ENCODE results near the gene UCP2.

The UCP2 gene

DNA sequence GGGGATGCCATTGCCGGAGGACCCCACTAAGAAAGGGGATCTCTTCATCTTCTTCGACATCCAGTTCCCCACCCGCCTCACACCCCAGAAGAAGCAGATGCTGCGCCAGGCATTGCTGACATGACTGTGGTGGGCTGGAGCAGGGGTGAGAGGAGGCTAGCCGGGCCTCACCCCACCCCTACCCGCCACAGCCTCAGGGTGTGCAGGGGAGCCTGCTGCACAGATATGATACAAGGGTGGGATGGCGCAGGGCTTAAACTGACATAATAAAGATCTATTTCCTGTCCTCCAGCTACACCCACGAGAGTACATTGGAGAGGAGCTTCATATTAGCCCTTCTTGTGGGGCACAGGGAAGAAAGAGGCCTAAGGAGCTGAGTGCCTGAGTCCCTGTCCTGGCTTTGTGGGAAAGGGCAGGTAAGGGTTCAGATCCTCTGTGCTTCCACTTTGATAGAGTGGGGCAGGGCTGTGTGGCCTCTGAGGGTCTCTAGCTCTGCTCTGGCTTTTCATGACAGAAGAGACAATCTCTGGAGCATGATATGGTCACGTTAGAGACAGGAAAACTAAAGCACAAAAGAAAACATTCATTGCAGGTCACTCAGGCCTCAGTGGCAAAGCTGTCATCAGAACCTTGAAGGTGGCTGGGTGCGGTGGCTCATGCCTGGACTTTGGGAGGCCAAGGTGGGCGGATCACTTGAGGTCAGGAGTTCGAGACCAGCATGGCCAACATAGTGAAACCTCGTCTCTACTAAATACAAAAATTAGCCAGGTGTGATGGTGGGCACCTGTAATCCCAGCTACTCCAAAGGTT is 12.4 kb downstream of the UCP2 start:
- DNase-seq (ENCODE audit: low spot score): no peak

DNA sequence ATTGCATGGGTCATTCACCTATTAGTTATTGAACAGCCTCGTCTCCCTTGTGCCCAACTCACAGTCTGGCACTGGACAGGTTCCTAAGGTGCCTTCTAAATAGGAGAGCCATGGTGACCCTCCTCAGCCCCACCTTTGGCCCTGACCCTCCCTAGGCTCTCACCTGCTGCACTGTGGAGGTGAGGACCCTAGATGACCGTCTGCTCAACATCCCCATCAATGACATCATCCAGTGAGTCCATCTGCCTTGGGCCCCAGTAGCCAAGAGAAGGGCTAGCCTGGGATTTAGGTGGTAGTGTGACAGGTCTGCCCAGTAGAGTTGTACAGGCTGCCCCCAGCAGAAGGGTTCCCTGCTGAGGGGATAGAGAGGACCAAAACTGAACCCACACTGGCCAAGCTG is 13.6 kb downstream of the UCP2 start:
- DNase-seq (ENCODE audit: low spot score): no peak

DNA sequence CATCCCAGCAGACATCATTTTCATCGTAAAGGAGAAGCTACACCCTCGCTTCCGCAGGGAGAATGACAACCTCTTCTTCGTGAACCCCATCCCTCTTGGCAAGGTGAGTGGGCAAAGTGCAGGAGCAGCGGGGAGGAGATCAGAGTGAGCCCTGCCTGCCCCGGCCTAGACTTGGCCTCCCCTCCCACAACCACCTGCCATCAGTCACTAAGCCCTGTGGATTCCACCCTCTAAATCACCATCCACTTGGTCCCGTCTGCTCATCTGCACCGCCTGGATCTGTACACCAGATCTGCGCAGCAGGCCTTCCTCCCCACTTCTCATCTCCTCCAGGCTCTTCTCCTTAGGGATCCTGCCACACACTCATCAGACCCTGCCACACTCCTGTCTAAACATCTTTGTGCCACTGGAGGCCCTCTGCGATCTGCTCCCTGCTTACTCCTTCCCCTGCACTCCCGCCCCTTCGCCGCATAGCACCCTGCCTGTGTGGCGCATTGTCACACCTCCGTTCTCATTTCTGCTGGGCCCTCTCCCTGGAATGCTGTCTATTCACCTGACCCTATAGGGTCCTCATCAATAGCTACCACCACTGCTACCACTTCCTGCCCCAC is 14.2 kb downstream of the UCP2 start:
- no peak for DNase-seq (ENCODE audit: low spot score)

DNA sequence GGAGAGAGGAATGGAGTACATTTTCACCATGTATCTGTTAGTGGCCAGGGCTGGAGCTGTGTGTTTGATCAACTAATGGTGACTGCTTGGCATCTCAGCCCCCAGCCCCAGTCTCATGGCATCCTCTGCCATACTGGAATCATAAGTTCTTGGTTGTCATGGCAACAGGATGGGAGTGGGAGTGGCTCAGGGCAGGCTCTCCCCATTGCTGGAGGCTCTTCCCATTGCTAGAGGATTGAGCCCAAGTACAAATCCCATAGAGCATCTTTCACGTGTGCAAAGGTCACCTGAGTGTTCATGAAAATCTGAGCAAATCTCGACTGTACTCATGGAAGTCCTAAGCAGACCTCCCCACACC is 16.9 kb downstream of the UCP2 start:
- no peak for DNase-seq (ENCODE audit: low spot score)

DNA sequence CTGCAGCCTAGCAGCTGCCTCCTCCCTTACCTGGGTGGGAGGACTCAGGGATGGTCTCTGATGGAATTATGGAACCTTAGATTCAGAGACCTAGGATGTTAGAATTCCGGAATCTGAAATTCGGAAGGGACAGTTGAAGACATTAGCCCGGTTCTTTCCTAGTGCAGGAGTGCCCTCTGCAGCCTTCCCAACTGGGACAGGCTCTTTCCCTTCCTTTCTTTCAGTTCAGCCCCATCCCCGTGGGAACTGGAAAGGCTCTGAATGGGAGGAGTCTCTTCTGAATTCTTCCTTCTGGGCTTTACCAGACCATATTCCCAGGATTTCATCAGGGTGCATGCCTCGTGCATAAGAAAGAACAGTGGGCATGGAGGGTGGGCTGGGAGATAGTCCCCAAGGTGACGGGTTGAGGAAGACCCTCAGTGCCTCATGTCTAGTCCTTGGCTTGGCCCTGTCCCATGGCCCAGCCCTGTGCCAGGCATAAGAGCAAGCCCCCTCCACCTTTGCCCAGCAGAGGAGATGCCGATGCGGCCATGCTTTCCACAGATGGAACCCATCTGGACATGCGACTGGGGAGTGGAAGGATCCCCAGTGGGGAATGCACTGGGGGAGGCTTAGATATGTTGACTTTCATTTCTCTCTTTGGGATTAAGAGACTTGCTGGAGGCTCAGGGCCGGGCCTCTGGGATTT is 17.4 kb downstream of the UCP2 start:
- peak; percentile 36 for DNase-seq (ENCODE audit: low spot score)

- DNase-seq (ENCODE audit: low spot score): no peak
These were observed 18.8 kb downstream of the UCP2 start for GRCh38 chr11:73963861-73964260.

DNA sequence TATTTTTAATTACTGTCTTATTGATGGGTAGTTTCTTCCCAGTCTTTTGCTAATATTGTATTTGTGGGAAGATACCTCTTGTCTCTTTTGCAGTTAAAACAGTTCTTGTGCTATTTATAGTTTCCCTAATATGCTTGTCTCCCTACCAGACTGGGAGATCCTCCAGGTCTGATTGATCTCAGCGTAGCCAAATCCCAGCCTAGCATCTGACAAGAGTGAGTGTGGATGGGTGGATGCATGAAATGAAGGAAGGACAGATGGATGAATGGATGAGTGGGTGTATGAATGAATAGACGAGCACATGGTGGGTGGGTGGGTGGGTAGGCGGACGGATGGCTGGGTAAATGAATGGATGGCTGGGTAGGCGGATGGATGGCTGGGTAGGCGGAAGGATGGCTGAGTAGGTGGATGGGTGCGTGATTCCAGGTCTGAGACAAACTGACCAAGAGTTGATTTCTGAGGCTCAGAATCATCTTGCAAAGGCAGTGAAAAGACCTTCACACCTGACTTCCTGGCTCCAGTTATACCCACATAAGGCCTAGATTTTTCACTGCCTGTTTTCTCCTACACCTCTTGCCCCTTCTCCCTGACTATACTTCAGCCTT is 20.4 kb downstream of the UCP2 start:
- no peak for DNase-seq (ENCODE audit: low spot score)

GRCh38 chr11:73961321-73961720 is 21.3 kb downstream of the UCP2 start:
- DNase-seq (ENCODE audit: low spot score): no peak

- DNase-seq (ENCODE audit: low spot score): no peak
These were observed 24.0 kb downstream of the UCP2 start for GRCh38 chr11:73958521-73959141.

- no peak for DNase-seq (ENCODE audit: low spot score)
These were observed 24.8 kb downstream of the UCP2 start for GRCh38 chr11:73957654-73958361.

DNA sequence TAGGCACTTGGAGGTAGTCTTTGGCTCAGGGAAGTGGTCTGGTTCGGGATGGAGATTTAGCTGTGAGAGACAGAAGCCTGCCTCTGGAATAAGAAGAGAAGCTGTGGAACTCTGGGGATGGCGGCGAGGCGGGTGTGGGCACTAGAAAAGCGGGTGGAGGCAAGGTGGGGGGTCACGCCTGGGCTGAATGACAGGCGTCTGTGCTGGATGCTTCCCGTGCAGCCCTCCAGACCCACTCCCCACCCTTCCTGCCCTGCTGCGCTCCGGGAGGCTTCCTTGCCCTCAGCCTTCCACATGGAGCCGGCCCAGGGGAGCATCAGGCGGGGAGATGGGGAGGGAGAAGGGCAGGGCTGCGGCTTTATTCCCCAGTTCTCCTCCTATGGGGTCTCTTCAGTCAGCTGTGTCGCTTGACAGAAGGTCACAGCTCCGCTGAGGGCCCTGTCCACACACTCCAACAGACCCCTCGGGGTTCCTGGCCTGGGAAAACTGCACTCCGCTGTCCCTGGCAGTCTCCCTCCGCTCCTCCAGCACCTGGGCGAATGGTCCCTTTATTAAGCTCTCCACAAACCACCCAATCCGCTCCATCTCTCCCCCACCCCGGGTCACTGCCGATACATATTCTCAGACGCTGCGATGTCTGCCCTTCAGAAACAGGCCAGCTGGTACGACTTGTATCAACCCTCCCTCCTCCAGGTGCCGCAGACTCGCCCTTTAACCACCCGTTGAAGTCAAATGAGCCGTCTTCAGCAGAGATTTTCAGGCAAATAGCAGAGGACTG is 25.6 kb downstream of the UCP2 start:
- no peak for DNase-seq (ENCODE audit: low spot score)

- no peak for DNase-seq (ENCODE audit: low spot score)
These were observed 30.8 kb downstream of the UCP2 start for GRCh38 chr11:73951797-73952196.

- peak; percentile 74 for DNase-seq (ENCODE audit: low spot score)
These were observed 31.6 kb downstream of the UCP2 start, which contains the start of gene DNAJB13 for GRCh38 chr11:73950869-73951710. TSS of gene DNAJB13 (plus strand) at chr11:73951026. CDS start at chr11:73951070, 44 bp downstream.

DNA sequence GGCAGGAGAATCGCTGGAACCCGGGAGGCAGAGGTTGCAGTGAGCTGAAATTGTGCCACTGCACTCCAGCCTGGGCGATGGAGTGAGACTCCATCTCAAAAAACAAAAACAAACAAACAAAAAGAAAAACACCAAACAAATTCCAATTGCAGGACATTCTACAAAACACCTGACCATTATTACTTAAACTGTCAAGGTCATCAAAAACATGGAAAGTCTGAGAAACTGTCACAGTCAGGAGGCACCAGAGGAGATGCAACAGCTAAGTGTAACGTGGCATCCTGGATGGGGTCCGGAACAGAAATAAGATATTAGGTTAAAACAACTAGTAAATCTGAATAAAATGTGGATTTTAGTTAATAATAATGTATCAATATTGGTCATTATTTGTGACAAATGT is 32.7 kb downstream of the UCP2 start:
- DNase-seq (ENCODE audit: low spot score): no peak

GRCh38 chr11:73949246-73949645 is 33.4 kb downstream of the UCP2 start:
- no peak for DNase-seq (ENCODE audit: low spot score)

- DNase-seq (ENCODE audit: low spot score): no peak
These were observed 35.7 kb downstream of the UCP2 start for GRCh38 chr11:73946798-73947458.

DNA sequence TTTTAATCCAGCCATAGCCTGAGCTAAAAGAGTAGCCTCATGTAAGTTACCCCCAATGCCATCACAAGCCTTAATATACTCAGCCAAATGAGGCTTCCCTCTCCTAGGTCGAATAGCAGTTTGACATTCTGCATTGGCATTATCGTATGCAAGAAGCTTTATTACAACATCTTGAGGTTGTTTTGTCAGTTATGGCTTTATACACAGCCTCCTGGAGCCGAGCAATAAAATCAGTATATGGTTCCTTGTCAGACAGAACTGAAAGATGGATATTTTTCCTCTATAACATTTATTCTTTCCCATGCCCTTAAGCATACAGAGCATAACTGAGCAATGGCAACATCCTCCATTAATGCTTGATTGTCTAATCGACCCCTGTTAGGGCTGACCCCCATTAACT is 37.2 kb downstream of the UCP2 start:
- DNase-seq (ENCODE audit: low spot score): no peak

- no peak for DNase-seq (ENCODE audit: low spot score)
These were observed 37.7 kb downstream of the UCP2 start for GRCh38 chr11:73944901-73945300.

DNA sequence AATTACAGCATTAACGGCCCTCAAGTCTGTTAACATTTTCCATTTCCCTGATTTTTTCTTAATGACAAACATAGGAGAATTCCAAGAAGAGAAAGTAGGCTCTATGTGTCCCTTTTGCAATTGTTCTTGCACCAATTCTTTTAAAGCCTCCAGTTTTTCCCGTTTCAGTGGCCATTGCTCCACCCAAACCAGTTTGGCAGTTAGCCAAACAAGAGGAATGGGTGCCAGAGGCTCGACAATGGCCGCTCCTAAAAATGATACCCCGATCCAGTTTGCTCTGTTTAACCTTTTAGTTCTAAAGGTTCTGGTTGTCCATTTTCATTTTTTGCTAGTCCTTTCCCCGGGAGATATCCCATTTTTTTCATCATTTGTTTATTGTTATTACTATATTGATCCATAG is 38.6 kb downstream of the UCP2 start:
- no peak for DNase-seq (ENCODE audit: low spot score)
